Measurements from ENCODE around the gene SEC16A. TPM values are rescaled to one million over a fixed set of nuclear protein-coding genes. Genes with fewer than 3 reads are reported as not detected.

The SEC16A gene
- total RNA-seq, 4 donors from 2014 or later, result 35.5 to 71.0 (median 50.5) TPM

GRCh38 chr9:136466155-136466541, 16.7 kb downstream of the SEC16A start:
- H3K36me3 ChIP-seq, result peaks cover 0 to 100% of the 10 kb centered on the region in 2 donors

GRCh38 chr9:136465500-136466154, 17.2 kb downstream of the SEC16A start:
- H3K4me3 ChIP-seq, result no peak overlapping the region
- H3K27me3 ChIP-seq, result no peaks in the 10 kb centered on the region
- H3K4me1 ChIP-seq, result no peaks in the 10 kb centered on the region
- peaks cover 0 to 100% of the 10 kb centered on the region in 2 donors for H3K36me3 ChIP-seq
- no peak for TF ChIP-seq POLR2A (IDR thresholded peaks at IDR 0.05)
- H3K9me3 ChIP-seq, result no peaks in the 10 kb centered on the region
- no peak for ATAC-seq
- no peak overlapping the region for H3K27ac ChIP-seq
- WGBS, 2 donors (ENCODE audit: low coverage in 1 of 2), result 87 to 92% methylated on average over 7 to 8 of the region's 27 CpGs

More at GRCh38 chr9:136466155-136466541, 16.7 kb downstream of the SEC16A start:
- TF ChIP-seq POLR2A (IDR thresholded peaks at IDR 0.05), result no peak
- no peak for TF ChIP-seq EP300 (IDR thresholded peaks at IDR 0.05)
- TF ChIP-seq POLR2AphosphoS5 (IDR thresholded peaks at IDR 0.05), result no peak
- no peak for TF ChIP-seq CTCF (IDR thresholded peaks at IDR 0.05)
- Histone ChIP-seq H3K27ac (no peak overlapping the region), H3K4me3 (no peak overlapping the region), H3K9me3 (no peaks in the 10 kb centered on the region), H3K27me3 (no peaks in the 10 kb centered on the region), H3K4me1 (no peaks in the 10 kb centered on the region)
- ATAC-seq, result no peak
- WGBS, 2 donors (ENCODE audit: low coverage in 1 of 2), result no CpG with 5 or more reads among the region's 30 CpGs

DNA sequence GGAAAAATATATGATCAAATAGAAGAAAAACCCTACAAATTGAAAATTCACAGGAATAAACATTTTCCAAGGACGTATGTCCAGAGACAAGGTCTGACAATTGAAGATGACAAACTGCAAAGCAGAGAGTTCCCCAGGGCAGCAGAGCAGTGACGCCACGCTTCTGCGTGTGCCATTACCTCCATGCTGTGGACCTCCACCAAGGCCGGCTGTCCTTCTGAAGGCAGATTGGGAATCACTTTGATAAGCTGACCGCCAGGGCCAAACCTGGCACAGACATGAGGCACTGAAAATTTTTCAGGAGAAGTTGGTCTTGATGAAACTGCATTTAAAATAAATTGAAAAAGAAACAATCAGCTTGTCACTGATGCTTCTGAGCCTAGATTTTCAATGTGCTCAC, 18.6 kb downstream of the SEC16A start:
- Histone ChIP-seq H3K4me1 (no peaks in the 10 kb centered on the region), H3K9me3 (no peaks in the 10 kb centered on the region), H3K27me3 (no peaks in the 10 kb centered on the region), H3K27ac (no peak overlapping the region), H3K36me3 (peaks cover 0 to 100% of the 10 kb centered on the region in 2 donors), H3K4me3 (no peak overlapping the region)
- WGBS, 2 donors (ENCODE audit: low coverage in 1 of 2), result 82 to 86% methylated on average over 6 of the region's 6 CpGs
- no peak for ATAC-seq
- TF ChIP-seq POLR2AphosphoS5 (IDR thresholded peaks at IDR 0.05), result no peak
- TF ChIP-seq CTCF (IDR thresholded peaks at IDR 0.05), result no peak
- no peak for TF ChIP-seq POLR2A (IDR thresholded peaks at IDR 0.05)
- no peak for TF ChIP-seq EP300 (IDR thresholded peaks at IDR 0.05)

DNA sequence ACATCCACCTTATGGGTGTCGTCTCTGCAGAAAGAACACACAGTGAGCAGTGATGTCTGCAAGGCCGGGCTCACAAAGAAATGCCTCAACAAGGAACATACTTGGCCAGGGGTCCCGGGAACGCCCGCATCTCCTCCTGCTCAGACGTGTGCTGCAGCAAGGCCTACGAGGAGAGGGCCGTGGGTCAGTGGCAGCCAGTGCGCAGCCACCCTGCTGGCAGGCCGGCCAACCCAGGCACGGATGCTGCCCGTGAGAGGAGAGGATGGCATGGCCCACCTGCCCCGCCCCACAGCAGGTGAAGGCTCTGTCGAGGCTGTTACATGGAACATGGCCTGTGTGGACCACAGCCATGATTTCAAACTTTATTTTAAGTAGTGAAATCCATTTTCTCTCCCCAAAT, 19.3 kb downstream of the SEC16A start:
- Histone ChIP-seq H3K27ac (no peak overlapping the region), H3K4me3 (no peak overlapping the region), H3K4me1 (no peaks in the 10 kb centered on the region), H3K27me3 (no peaks in the 10 kb centered on the region), H3K9me3 (no peaks in the 10 kb centered on the region), H3K36me3 (peaks cover 0 to 100% of the 10 kb centered on the region in 2 donors)
- no peak for TF ChIP-seq EP300 (IDR thresholded peaks at IDR 0.05)
- no peak for TF ChIP-seq CTCF (IDR thresholded peaks at IDR 0.05)
- TF ChIP-seq POLR2AphosphoS5 (IDR thresholded peaks at IDR 0.05), result no peak
- TF ChIP-seq POLR2A (IDR thresholded peaks at IDR 0.05), result no peak
- ATAC-seq, result no peak
- whole genome bisulfite sequencing, 2 donors (ENCODE audit: low coverage in 1 of 2), result 79 to 87% methylated on average over 3 to 6 of the region's 14 CpGs

DNA sequence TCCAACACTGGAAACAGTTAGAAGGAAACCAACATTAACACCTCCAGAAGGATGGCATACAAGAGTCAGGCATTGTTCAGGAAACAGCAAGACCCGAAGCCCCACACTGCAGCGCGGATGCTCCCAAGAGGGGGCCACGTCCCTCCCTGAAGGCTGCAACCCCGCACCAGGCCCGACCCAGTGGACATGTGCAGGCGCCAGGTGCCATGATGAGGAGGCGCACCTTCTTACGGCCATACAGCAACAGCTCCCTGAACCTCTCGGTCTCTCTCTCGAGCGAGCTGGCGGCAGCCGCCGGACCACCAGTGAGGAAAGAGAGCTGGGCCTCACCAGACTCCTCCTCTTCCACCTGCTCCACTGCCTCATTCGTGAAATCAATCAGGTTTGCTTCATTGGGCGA, 20.2 kb downstream of the SEC16A start:
- H3K27me3 ChIP-seq, result no peaks in the 10 kb centered on the region
- ATAC-seq, result no peak
- H3K4me3 ChIP-seq, result no peak overlapping the region
- 80% methylated on average over 1 of the region's 17 CpGs; no CpG with 5 or more reads in 1 of the 2 donors for WGBS, 2 donors (ENCODE audit: low coverage in 1 of 2)
- H3K27ac ChIP-seq, result no peak overlapping the region
- no peaks in the 10 kb centered on the region for H3K4me1 ChIP-seq
- no peak for TF ChIP-seq CTCF (IDR thresholded peaks at IDR 0.05)
- no peak for TF ChIP-seq POLR2AphosphoS5 (IDR thresholded peaks at IDR 0.05)
- TF ChIP-seq EP300 (IDR thresholded peaks at IDR 0.05), result no peak
- no peak for TF ChIP-seq POLR2A (IDR thresholded peaks at IDR 0.05)
- H3K36me3 ChIP-seq, result peaks cover 0 to 100% of the 10 kb centered on the region in 2 donors
- H3K9me3 ChIP-seq, result no peaks in the 10 kb centered on the region
